Measurements from ENCODE around the gene SLC24A3. TPM values are rescaled to one million over a fixed set of nuclear protein-coding genes. Genes with fewer than 3 reads are reported as not detected.
A peak's percentile ranks its signal among the peaks of the same experiment; 100 is the strongest.

SLC24A3 gene
- polyA plus RNA-seq, 1 experiment: 1.7 TPM

DNA sequence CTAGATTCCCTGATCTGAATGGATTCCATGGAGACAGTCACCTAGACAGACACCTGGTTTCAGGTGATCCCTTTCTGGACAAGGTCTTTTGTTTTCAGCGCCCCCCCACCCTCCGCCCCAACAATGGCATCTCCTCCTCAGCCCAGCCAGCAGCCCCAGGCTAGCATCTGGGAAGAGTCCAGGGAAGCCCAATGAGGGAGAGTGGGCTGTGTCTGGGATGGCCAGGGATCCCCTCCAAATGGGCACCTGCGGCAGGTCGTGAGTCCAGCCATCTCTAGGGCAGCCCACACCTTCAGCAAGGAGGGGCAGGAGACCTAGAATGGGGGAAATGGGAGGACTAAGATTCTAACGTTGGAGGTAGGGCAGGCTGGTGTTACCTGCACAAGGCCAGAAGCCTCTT is 1.2 kb upstream of the SLC24A3 start:
- Histone ChIP-seq H3K36me3 (ENCODE audit: control insufficient read depth, insufficient read depth, low read length) (no peaks in the 10 kb centered on the region), H3K27me3 (ENCODE audit: control insufficient read depth, insufficient read depth, low read length) (peaks cover 16% of the 10 kb centered on the region), H3K4me3 (ENCODE audit: low read depth, low read length) (no peak overlapping the region)
- no peak for TF ChIP-seq CTCF (IDR thresholded peaks at IDR 0.05; ENCODE audit: insufficient read depth, low read depth, low read length)
- POLR2A ChIA-PET: no interaction called here
- CTCF ChIA-PET: no interaction called here
- DNase-seq (ENCODE audit: low read depth): no peak

DNA sequence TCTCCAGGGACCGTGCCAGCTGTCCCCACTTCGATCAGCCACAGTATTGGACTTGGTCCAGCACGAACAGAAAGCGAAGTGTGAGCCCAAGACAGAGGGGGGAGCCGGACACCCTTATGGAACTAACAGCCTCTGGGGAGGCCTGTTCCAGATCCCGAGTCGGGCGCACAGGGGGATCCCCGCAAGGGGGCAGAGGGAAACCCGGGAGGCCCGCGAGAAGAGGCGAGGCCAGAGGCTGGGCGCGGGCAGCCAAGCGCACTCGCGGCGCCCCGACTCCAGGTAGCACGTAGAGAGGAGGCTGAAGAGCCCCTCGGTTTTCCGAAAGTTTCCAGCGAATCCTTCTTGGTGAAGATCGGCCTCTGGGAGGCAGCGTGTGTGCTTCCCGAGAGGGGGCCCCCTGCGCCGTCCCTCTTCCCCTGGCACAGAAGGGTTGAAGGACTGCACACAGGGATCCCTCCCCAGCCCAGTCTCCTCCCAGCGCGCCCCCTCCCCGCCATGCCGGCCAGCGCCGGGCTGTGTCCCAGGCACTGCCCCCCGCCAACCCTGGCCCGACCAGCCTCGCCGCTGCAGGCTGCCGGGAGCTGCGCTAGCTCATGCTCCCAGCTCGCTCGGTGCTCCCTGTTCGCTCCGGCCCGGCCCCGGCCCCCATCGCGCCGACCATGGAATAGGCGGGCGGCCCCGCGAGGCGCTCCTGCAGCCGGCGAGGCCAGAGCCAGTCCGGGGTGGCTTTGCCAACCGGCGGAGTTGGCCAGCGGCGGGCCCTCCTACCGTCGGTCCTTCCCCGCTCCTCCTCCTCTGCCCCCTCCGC is 577 bp upstream of the SLC24A3 start:
- ChIA-PET CTCF (interaction anchor here (0.6 to 1.0 kb wide), 2 partner anchors 19 to 371 kb away, joined by 3 to 5 read pairs; no protein-coding TSS in a partner anchor), POLR2A (no interaction called here)
- H3K4me3 ChIP-seq (ENCODE audit: low read depth, low read length): peak overlapping the region; percentile 46
- no peak for DNase-seq (ENCODE audit: low read depth)
- H3K27me3 ChIP-seq (ENCODE audit: control insufficient read depth, insufficient read depth, low read length): peaks cover 16% of the 10 kb centered on the region
- peak; percentile 23; the same call in 1 of the 2 replicates for TF ChIP-seq CTCF (IDR thresholded peaks at IDR 0.05; ENCODE audit: insufficient read depth, low read depth, low read length)
- H3K36me3 ChIP-seq (ENCODE audit: control insufficient read depth, insufficient read depth, low read length): no peaks in the 10 kb centered on the region

DNA sequence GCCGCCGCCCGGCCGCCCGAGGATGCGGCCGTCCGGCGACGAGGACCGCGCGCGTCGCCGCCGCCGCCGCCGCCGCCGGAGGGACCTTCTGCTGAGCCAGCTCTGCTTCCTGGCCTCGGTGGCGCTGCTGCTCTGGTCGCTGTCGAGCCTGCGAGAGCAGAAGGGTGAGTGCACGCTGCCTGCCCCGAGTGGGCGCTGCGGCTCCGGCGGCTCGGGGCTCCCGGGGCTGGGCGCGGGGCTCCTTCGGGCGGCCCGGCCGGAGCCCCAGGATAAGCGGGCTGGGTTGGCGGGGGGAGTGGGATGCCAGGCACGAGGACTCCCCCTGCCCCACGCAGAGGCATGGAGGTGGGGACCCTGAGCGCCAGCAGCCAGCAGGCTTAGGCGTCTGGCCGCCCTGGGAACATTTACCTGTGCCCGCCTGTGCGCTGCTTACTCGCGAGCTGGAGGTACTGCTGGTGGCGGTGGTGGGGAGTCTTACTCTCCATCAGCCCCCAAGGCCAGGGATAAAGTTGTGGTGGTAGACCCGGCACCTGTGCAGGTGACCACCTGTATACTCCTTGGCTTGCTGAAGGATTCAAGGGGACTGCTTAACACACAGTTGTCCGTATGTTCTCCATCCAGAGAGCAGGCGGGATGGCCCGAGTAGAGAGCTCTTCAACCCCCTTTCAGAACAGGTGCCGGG is 520 bp downstream of the SLC24A3 start:
- CTCF ChIA-PET: interaction anchor here (0.6 to 1.3 kb wide), 6 partner anchors 18 to 449 kb away, joined by 3 to 5 read pairs (median 3); no protein-coding TSS in a partner anchor
- POLR2A ChIA-PET: no interaction called here
- Histone ChIP-seq H3K27me3 (ENCODE audit: control insufficient read depth, insufficient read depth, low read length) (peaks cover 16% of the 10 kb centered on the region), H3K36me3 (ENCODE audit: control insufficient read depth, insufficient read depth, low read length) (no peaks in the 10 kb centered on the region), H3K4me3 (ENCODE audit: low read depth, low read length) (peak overlapping the region; percentile 46)
- DNase-seq (ENCODE audit: low read depth): no peak
- 0 out of 2 replicates have a peak, but pooled peaks have one; percentile 31 for TF ChIP-seq CTCF (IDR thresholded peaks at IDR 0.05; ENCODE audit: insufficient read depth, low read depth, low read length)

DNA sequence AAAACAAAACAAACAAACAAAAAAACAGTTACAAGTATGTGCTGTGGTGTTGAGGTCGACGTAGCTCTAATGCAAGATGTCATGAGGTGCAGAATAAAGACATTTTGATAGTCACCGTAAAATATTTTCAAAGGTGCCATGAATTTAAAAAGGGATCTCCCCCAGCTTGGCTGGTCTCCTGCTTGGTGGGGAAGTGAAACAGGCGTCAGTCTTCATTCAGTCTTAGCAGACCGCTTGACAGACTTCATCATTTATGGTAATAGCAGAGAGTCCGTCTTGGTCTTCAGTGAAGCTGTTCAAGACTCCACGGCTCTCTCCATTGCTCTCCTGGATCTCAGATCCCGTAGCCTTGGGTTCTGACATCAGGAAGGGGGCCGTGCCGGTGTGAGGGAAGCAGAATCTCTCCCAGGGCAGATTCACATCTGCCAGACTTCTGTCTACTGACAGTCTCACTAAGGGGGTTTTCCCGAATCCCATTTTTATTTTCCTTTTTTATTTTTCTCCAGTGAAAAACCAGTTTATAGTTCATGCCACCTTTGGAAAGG is 1.6 kb downstream of the SLC24A3 start:
- Histone ChIP-seq H3K27me3 (ENCODE audit: control insufficient read depth, insufficient read depth, low read length) (peaks cover 16% of the 10 kb centered on the region), H3K36me3 (ENCODE audit: control insufficient read depth, insufficient read depth, low read length) (no peaks in the 10 kb centered on the region), H3K4me3 (ENCODE audit: low read depth, low read length) (no peak overlapping the region)
- ChIA-PET CTCF (interaction anchor here (0.7 to 1.3 kb wide), 6 partner anchors 9 to 448 kb away, joined by 3 to 4 read pairs (median 3); no protein-coding TSS in a partner anchor), POLR2A (no interaction called here)
- no peak for DNase-seq (ENCODE audit: low read depth)
- TF ChIP-seq CTCF (IDR thresholded peaks at IDR 0.05; ENCODE audit: insufficient read depth, low read depth, low read length): no peak

DNA sequence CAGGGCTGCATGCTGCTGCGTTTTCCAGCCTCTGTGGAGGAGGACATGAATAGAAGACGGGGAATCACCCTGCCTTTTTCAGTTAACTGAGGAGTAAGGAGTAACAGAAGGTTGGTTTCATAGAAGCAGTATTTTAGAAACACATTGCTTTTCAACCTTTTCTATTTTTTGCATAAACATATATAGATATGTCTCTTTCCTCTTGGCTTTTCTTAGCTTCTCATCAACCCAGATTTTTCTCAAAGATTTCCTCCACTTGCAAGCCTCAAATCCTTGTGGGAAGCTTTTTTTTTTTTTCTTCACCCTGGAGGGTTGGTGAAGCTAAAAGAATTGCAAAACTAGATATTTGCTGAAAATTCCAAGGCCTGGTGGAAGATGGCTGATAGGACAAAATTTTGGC is 6.0 kb downstream of the SLC24A3 start:
- ChIA-PET CTCF (interaction anchor here (0.7 to 1.6 kb wide), 2 partner anchors 16 to 366 kb away, joined by 3 read pairs; no protein-coding TSS in a partner anchor), POLR2A (no interaction called here)
- no peak for DNase-seq (ENCODE audit: low read depth)
- Histone ChIP-seq H3K27me3 (ENCODE audit: control insufficient read depth, insufficient read depth, low read length) (peaks cover 4% of the 10 kb centered on the region), H3K4me3 (ENCODE audit: low read depth, low read length) (no peak overlapping the region), H3K36me3 (ENCODE audit: control insufficient read depth, insufficient read depth, low read length) (no peaks in the 10 kb centered on the region)
- no peak for TF ChIP-seq CTCF (IDR thresholded peaks at IDR 0.05; ENCODE audit: insufficient read depth, low read depth, low read length)

Measured in BJ (cell line).